SK-N-SH (cell line): ENCODE measurements around the gene PCLO.

Experiments
- CTCF ChIP-seq: fragments of 200-600 bp; sonication (generic); IDR thresholded peaks from 2 replicates; pipeline ENCODE4 v1.6.1; 2017; ENCODE audit warnings: antibody characterized with exemption, mild to moderate bottlenecking, moderate library complexity
- POLR2AphosphoS5 ChIP-seq: IDR thresholded peaks from 2 replicates; pipeline ENCODE4 v1.6.1; 2012; ENCODE audit warnings: low read depth, low read length
- REST ChIP-seq: IDR thresholded peaks from 2 replicates; pipeline ENCODE4 v1.6.1; 2012; ENCODE audit warnings: mild to moderate bottlenecking, low read depth, low read length, moderate library complexity

DNA sequence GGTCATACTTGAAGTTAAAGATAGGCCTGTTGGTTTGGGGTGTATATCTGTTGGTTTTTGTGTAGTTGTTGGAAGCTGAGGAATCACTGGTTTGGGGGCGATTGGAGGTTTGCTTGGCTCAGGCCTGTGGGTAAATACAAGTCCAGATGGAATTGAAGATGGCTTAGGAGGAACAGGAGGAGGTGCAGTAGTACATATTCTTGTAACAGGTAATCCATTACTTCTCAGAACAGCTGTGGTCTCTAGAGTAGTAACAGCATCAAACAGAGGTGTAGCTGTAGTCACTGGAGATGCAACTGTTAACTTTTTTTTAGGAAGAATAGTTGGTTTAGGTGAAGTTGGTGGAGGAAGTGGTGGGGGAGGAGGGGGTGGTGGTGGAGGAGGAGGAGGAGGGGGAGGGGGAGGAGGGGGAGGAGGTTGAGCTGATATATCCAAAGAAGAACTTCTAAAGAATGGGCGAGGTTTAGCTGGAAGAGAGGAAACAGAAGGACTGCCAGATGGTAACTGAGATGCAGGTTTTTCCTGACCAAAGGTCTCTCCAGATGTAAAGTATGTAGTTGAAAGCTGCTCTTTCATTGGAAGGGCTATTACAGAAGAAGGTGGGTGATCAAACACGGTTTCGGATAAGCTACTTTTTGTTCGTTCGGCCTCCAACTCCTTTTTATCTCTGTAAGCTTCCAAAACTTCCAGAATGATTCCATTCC is 209.2 kb downstream of the PCLO start:
- TF ChIP-seq POLR2AphosphoS5: no peak
- TF ChIP-seq CTCF: no peak
- no peak for TF ChIP-seq REST
